GM10248 (cell line): ENCODE measurements around the gene NPC2.

Experiments used
- CTCF ChIA-PET: fragments of 300-600 bp; sonication (Branson Sonifier 250); formaldehyde crosslinking; extraction: SDS; loops from one replicate; lab custom pipeline; 2021; ENCODE audit warnings: antibody characterized with exemption; lab: Yijun Ruan, JAX
- POLR2A ChIA-PET: fragments of 350-650 bp; sonication (Branson Sonifier 250); formaldehyde crosslinking; extraction: SDS; loops from one replicate; lab custom pipeline; 2020; ENCODE audit warnings: antibody characterized with exemption; lab: Yijun Ruan, JAX
- DNase-seq: peaks from one replicate; pipeline ENCODE4 v3.0.0; 2012; ENCODE audit errors: extremely low spot score
- TF ChIP-seq, protein P1 (sequence below): IDR thresholded peaks from 2 replicates; pipeline ENCODE4 v1.5.1; 2012; ENCODE audit warnings: mild to moderate bottlenecking, low read depth; ENCODE audit errors: extremely low read depth, missing control alignments, control extremely low read depth

NPC2 gene

GRCh38 chr14:74522740-74523139, 29.6 kb upstream of the NPC2 start:
- CTCF ChIA-PET: no interaction called here
- DNase-seq: no peak
- TF ChIP-seq, protein P1, sequence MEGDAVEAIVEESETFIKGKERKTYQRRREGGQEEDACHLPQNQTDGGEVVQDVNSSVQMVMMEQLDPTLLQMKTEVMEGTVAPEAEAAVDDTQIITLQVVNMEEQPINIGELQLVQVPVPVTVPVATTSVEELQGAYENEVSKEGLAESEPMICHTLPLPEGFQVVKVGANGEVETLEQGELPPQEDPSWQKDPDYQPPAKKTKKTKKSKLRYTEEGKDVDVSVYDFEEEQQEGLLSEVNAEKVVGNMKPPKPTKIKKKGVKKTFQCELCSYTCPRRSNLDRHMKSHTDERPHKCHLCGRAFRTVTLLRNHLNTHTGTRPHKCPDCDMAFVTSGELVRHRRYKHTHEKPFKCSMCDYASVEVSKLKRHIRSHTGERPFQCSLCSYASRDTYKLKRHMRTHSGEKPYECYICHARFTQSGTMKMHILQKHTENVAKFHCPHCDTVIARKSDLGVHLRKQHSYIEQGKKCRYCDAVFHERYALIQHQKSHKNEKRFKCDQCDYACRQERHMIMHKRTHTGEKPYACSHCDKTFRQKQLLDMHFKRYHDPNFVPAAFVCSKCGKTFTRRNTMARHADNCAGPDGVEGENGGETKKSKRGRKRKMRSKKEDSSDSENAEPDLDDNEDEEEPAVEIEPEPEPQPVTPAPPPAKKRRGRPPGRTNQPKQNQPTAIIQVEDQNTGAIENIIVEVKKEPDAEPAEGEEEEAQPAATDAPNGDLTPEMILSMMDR: no peak
- POLR2A ChIA-PET: no interaction called here

DNA sequence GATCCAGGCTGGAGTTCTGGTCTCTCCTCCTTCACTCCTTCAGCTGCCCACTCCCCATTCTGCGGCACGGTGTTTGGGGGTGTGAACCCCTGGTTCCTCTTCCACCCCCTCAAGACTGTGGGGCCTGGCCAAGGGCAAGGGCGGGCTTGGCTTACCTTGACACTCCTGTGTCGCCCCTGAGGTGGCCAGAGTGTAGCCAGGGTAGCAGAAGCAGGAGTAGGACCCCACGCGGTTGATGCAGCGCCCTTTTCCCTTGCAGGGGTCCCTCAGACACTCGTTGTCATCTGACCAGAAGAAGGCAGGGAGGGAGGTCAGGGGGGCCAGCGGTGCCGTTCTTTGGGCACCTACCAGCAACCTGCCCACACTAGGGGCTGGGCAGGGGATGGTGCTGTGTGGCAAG, 28.7 kb upstream of the NPC2 start:
- TF ChIP-seq, protein P1: no peak
- CTCF ChIA-PET: no interaction called here
- POLR2A ChIA-PET: no interaction called here
- DNase-seq: no peak

DNA sequence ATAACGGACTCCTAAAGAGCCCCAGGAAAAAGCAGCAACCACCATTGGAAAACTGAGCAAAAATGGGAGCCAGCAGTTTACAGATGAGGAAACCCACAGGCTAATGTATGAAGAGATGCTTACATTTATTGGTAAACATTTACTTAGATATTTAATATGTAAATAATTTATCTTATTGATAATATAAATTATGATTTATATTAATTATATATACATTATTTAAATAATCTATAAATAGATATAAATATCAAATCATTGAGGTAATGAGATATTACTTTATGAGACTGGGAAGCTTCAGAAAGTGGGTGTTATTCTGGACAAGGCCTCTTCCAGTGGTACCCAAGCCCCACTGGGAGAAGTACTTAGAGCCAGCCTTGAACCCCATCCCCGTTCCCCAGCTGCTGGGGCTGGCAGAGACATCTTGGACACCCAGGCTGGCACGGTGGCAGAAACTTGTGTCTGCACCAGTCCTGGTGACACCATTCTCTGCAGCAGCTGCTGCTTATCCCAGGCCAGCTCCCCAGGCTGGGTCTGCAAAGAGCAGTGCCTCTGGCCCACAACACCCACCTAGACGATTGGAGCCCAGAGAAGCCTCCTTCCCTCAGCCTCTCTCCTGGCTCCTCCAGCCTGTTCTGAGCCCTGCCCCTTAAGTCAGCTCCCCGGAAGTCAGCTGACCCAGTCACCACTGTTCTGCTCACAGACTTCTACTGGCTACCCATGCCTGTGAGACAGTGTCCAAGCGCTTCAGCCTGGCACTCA, 26.4 kb upstream of the NPC2 start:
- POLR2A ChIA-PET: no interaction called here
- CTCF ChIA-PET: interaction anchor here (0.9 to 1.2 kb wide), 2 partner anchors 11 to 17 kb away, joined by 3 to 4 read pairs; no protein-coding TSS in a partner anchor
- TF ChIP-seq, protein P1: no peak
- DNase-seq: no peak

DNA sequence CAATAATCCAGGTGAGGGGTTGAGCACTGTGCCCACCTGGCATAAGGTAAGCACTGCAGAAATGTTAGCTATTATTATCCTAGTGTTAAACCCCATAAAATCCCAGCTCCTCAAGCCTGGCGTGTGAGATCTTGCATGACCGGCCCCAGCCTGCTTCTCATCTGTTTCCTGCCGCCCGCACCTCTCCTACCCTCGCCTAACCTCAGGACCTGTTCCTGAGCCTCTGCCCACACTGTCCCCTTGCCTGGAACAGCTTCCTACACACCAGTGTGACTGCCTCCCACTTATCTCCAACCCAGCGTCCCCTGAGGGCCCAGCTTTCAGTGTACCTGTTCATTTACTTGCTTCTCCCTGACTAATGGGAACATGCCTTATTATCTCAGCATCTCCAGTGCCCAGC, 25.1 kb upstream of the NPC2 start:
- ChIA-PET POLR2A (no interaction called here), CTCF (interaction anchor here (1.0 kb wide), 1 partner anchor 91 kb away, joined by 3 read pairs; no protein-coding TSS in a partner anchor)
- TF ChIP-seq, protein P1: no peak
- DNase-seq: no peak

DNA sequence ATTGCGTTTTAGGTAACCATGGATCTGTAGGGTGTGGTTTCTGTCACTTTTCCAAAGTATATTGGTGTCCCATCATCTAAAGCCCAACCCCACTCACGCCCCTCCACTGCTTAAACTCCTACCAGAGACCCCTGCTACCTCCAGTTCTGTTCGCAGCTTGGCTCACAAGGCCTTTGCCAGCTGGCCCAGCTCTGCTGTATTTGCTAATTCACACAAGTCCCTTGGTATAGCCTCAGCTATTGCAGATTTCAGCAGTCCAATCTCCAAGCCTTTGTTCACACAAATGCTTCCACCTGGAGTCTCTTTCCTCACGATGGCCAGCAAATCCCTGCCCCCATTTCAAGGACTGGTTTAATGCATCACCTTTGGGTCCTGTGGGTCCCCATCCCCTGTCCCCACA, 24.6 kb upstream of the NPC2 start:
- ChIA-PET CTCF (interaction anchor here (1.0 kb wide), 1 partner anchor 92 kb away, joined by 3 read pairs; no protein-coding TSS in a partner anchor), POLR2A (no interaction called here)
- TF ChIP-seq, protein P1: no peak
- DNase-seq: no peak

DNA sequence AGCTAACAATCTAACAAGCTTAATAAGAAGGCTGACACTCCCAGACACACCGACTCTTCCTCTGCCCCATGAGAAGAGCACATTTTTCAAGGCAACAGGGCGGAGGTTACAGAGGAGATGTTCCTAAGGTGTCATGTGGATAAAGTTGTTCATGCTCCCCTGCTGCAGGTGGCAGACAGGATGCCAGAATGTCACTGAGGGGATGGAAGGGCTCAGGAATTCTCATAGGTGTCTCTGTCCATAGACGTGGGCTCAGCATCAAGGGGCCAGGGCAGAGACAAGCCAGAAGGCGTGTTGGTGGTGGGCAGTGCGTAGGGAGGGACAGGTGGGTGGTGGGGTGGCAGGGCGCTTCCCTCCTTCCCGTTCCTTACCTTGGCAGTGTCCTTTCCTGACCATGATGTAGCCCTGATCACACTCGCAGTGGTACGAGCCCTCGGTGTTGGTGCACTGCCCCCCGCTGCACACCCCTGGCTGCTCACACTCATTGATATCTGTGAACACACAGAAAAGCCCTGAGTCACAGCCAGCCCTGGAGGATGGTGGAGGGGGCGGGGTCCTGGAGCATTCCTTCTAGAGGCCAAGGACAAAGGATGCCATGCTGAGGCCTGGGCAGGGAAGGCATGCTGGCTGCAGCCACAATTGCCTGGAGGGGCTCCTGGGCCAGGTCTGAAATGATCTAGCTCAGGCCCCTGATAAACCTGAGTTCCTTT, 23.5 kb upstream of the NPC2 start:
- ChIA-PET CTCF (no interaction called here), POLR2A (no interaction called here)
- DNase-seq: no peak
- TF ChIP-seq, protein P1: no peak
